Thoracic aorta (tissue), 2 donors: ENCODE data around the gene ASMT. TPM values are rescaled to one million over a fixed set of nuclear protein-coding genes. Genes with fewer than 3 reads are reported as not detected.
"Not testable (repeated sequence)": the region's sequence is repeated elsewhere in the genome, so short reads cannot be mapped to it uniquely, and the experiment has no call there.

ENCODE experiments used
- ATAC-seq: fragments of 150-250 bp; one replicate; pipeline ENCODE4 v1.8.0; 2017; ENCODE audit warnings: low read depth; ENCODE audit not compliant: insufficient number of reproducible peaks, low FRiP score
- DNase-seq: peaks from one replicate; pipeline ENCODE4 v3.0.0-alpha.2; 2020; ENCODE audit warnings: low spot score
- H3K27ac ChIP-seq, 2 donors: fragments of 200-600 bp; sonication (generic); 1 replicate in 1 of 2; 2 replicates in 1 of 2; pipeline ENCODE4 v1.5.1; 2016; ENCODE audit warnings: mild to moderate bottlenecking in 2 of 2, moderate library complexity in 2 of 2
- H3K27me3 ChIP-seq: fragments of 200-600 bp; sonication (generic); replicated peaks from 2 replicates; pipeline ENCODE4 v1.6.0; 2016; ENCODE audit warnings: mild to moderate bottlenecking; ENCODE audit not compliant: insufficient read depth
- H3K36me3 ChIP-seq: fragments of 200-600 bp; sonication (generic); one replicate; pipeline ENCODE4 v1.5.1; 2016
- H3K4me1 ChIP-seq, 2 donors: fragments of 200-600 bp; sonication (generic); 1 replicate in 1 of 2; 2 replicates in 1 of 2; pipeline versions ENCODE4 v1.5.1 to v1.6.0; 2016; ENCODE audit warnings: low read depth in 2 of 2, mild to moderate bottlenecking in 1 of 2; ENCODE audit not compliant: control insufficient read depth in 1 of 2
- H3K4me3 ChIP-seq: fragments of 200-600 bp; sonication (generic); 2 replicates; pipeline ENCODE4 v1.5.1; 2016; ENCODE audit warnings: mild to moderate bottlenecking
- H3K9me3 ChIP-seq: fragments of 200-600 bp; sonication (generic); 2 replicates; pipeline ENCODE4 v1.5.1; 2016
- CTCF ChIP-seq: fragments of 200-600 bp; sonication (generic); IDR thresholded peaks from one replicate; pipeline ENCODE4 v1.5.1; 2019; ENCODE audit warnings: antibody characterized with exemption
- total RNA-seq, 2 donors: library from RNA; depleted of rRNA; stranded (reverse); fragments of >200 nt; gene quantifications; one replicate each; pipeline versions ENCODE4 v1.1.0 to v1.2.3, GENCODE V29; 2016

The ASMT gene
- total RNA-seq, 2 donors from 2014 or later = not detected

- TF ChIP-seq CTCF = no peak
- Histone ChIP-seq H3K4me3 (no peak overlapping the region), H3K27me3 (no peaks in the 10 kb centered on the region), H3K4me1 (no peaks in the 10 kb centered on the region), H3K27ac (no peak overlapping the region), H3K9me3 (no peaks in the 10 kb centered on the region), H3K36me3 (no peaks in the 10 kb centered on the region)
- ATAC-seq (no peak), DNase-seq (no peak)
Measured at GRCh38 chrX:1679238-1679637, 64.4 kb downstream of the ASMT start.

GRCh38 chrX:1681439-1681838 lies 66.6 kb downstream of the ASMT start:
- H3K4me3 ChIP-seq = no peak overlapping the region
- no peaks in the 10 kb centered on the region for H3K27me3 ChIP-seq
- TF ChIP-seq CTCF = no peak
- DNase-seq (no peak), ATAC-seq (no peak)
- no peaks in the 10 kb centered on the region for H3K9me3 ChIP-seq
- no peaks in the 10 kb centered on the region for H3K4me1 ChIP-seq
- no peak overlapping the region for H3K27ac ChIP-seq
- no peaks in the 10 kb centered on the region for H3K36me3 ChIP-seq

- H3K4me3 ChIP-seq, H3K36me3 ChIP-seq, H3K4me1 ChIP-seq, ATAC-seq, H3K27me3 ChIP-seq, DNase-seq, H3K27ac ChIP-seq, H3K9me3 ChIP-seq: not testable (repeated sequence)
Measured at GRCh38 chrX:1681856-1682255, 67.0 kb downstream of the ASMT start.

- not testable (repeated sequence) for ATAC-seq, H3K36me3 ChIP-seq, H3K4me1 ChIP-seq, H3K9me3 ChIP-seq, DNase-seq, H3K27ac ChIP-seq, H3K27me3 ChIP-seq, H3K4me3 ChIP-seq
Measured at GRCh38 chrX:1682501-1682900, 67.6 kb downstream of the ASMT start.

GRCh38 chrX:1684883-1685282 lies 70.0 kb downstream of the ASMT start:
- H3K36me3 ChIP-seq, H3K27ac ChIP-seq, DNase-seq, H3K4me1 ChIP-seq, H3K4me3 ChIP-seq, H3K9me3 ChIP-seq, ATAC-seq, H3K27me3 ChIP-seq: not testable (repeated sequence)

- ATAC-seq, H3K9me3 ChIP-seq, H3K4me3 ChIP-seq, DNase-seq, H3K4me1 ChIP-seq, H3K27me3 ChIP-seq, H3K36me3 ChIP-seq, H3K27ac ChIP-seq: not testable (repeated sequence)
Measured at GRCh38 chrX:1685444-1685880, 70.6 kb downstream of the ASMT start.

- H3K27ac ChIP-seq = no peak overlapping the region
- TF ChIP-seq CTCF = no peak
- H3K36me3 ChIP-seq = no peaks in the 10 kb centered on the region
- no peak for DNase-seq
- no peak overlapping the region for H3K4me3 ChIP-seq
- H3K9me3 ChIP-seq = no peaks in the 10 kb centered on the region
- H3K4me1 ChIP-seq = no peaks in the 10 kb centered on the region
- H3K27me3 ChIP-seq = no peaks in the 10 kb centered on the region
- no peak for ATAC-seq
Measured at GRCh38 chrX:1686642-1687041, 71.8 kb downstream of the ASMT start.

Other genes starting within 250 kb of the ASMT start
- 100 to 1,000 TPM; 172 to 211 TPM for gene SLC25A6, start 222.9 kb upstream of the ASMT start, total RNA-seq
- gene ASMTL, start 162.2 kb upstream of the ASMT start, total RNA-seq = 10 to 100 TPM; 30.8 to 43.5 TPM
- gene P2RY8, start 77.9 kb upstream of the ASMT start, total RNA-seq = 1 to 10 TPM; 4.0 to 4.2 TPM
- 10 to 100 TPM; 53.3 to 71.5 TPM for gene AKAP17A, start 23.5 kb upstream of the ASMT start, total RNA-seq